ENCODE measurements around the gene AHNAK.

GRCh38 chr11:62404435-62404834 lies 142.2 kb downstream of the AHNAK start:
- TF ChIP-seq POLR2A (IDR thresholded peaks at IDR 0.05) (no peak), CTCF (IDR thresholded peaks at IDR 0.05) (no peak)
